ENCODE results near the gene MS4A7.

Gene MS4A7

GRCh38 chr11:60396382-60396781 lies 18.1 kb downstream of the MS4A7 start, which contains the start of gene MS4A14:
TSS of gene MS4A14 (plus strand) at chr11:60396459. CDS start at chr11:60396579, 120 bp downstream.
- TF ChIP-seq REST (IDR thresholded peaks at IDR 0.05; ENCODE audit: insufficient read depth in 1 of 2, low read depth in 2 of 2, low read length in 2 of 2) (no peak), FOXP2 (optimal IDR thresholded peaks at IDR 0.05; ENCODE audit: borderline replicate concordance, extremely low read depth, extremely low read length, insufficient read depth) (no peak), TAF1 (IDR thresholded peaks at IDR 0.05; ENCODE audit: borderline replicate concordance, insufficient read depth, low read length) (no peak), POLR2AphosphoS5 (IDR thresholded peaks at IDR 0.05; ENCODE audit: low read depth, low read length) (no peak), SIN3A (IDR thresholded peaks at IDR 0.05; ENCODE audit: borderline replicate concordance, insufficient read depth, low read length) (no peak)

GRCh38 chr11:60396799-60397198 lies 18.5 kb downstream of the MS4A7 start:
- TF ChIP-seq TAF1 (IDR thresholded peaks at IDR 0.05; ENCODE audit: borderline replicate concordance, insufficient read depth, low read length) (no peak), POLR2AphosphoS5 (IDR thresholded peaks at IDR 0.05; ENCODE audit: low read depth, low read length) (no peak)

- TF ChIP-seq FOXP2 (optimal IDR thresholded peaks at IDR 0.05; ENCODE audit: borderline replicate concordance, extremely low read depth, extremely low read length, insufficient read depth), result no peak
- no peak for TF ChIP-seq TAF1 (IDR thresholded peaks at IDR 0.05; ENCODE audit: borderline replicate concordance, insufficient read depth, low read length)
- TF ChIP-seq REST (IDR thresholded peaks at IDR 0.05; ENCODE audit: insufficient read depth in 1 of 2, low read depth in 2 of 2, low read length in 2 of 2), result no peak
- TF ChIP-seq SIN3A (IDR thresholded peaks at IDR 0.05; ENCODE audit: borderline replicate concordance, insufficient read depth, low read length), result no peak
- TF ChIP-seq POLR2AphosphoS5 (IDR thresholded peaks at IDR 0.05; ENCODE audit: low read depth, low read length), result no peak
Observed at GRCh38 chr11:60420015-60420414, 41.7 kb downstream of the MS4A7 start.

- TF ChIP-seq TAF1 (IDR thresholded peaks at IDR 0.05; ENCODE audit: borderline replicate concordance, insufficient read depth, low read length) (no peak), SIN3A (IDR thresholded peaks at IDR 0.05; ENCODE audit: borderline replicate concordance, insufficient read depth, low read length) (no peak), FOXP2 (optimal IDR thresholded peaks at IDR 0.05; ENCODE audit: borderline replicate concordance, extremely low read depth, extremely low read length, insufficient read depth) (no peak), POLR2AphosphoS5 (IDR thresholded peaks at IDR 0.05; ENCODE audit: low read depth, low read length) (no peak), REST (IDR thresholded peaks at IDR 0.05; ENCODE audit: insufficient read depth in 1 of 2, low read depth in 2 of 2, low read length in 2 of 2) (no peak)
Observed at GRCh38 chr11:60422609-60423008, 44.3 kb downstream of the MS4A7 start.

GRCh38 chr11:60428517-60428916 lies 50.2 kb downstream of the MS4A7 start:
- no peak for TF ChIP-seq TAF1 (IDR thresholded peaks at IDR 0.05; ENCODE audit: borderline replicate concordance, insufficient read depth, low read length)
- TF ChIP-seq REST (IDR thresholded peaks at IDR 0.05; ENCODE audit: insufficient read depth in 1 of 2, low read depth in 2 of 2, low read length in 2 of 2), result no peak
- TF ChIP-seq FOXP2 (optimal IDR thresholded peaks at IDR 0.05; ENCODE audit: borderline replicate concordance, extremely low read depth, extremely low read length, insufficient read depth), result no peak
- TF ChIP-seq SIN3A (IDR thresholded peaks at IDR 0.05; ENCODE audit: borderline replicate concordance, insufficient read depth, low read length), result no peak
- TF ChIP-seq POLR2AphosphoS5 (IDR thresholded peaks at IDR 0.05; ENCODE audit: low read depth, low read length), result no peak

Measured in PFSK-1 (cell line).